IPS DF 4.7 (cell line): ENCODE data around the gene MAPRE2.

Source experiments
- DNase-seq: peaks from one replicate; pipeline ENCODE4 v3.0.0-alpha.2; 2013; ENCODE audit warnings: low spot score; ENCODE audit errors: extremely low read depth

MAPRE2 gene

GRCh38 chr18:35032113-35032512 is 9.1 kb upstream of the MAPRE2 start:
- DNase-seq = no peak

GRCh38 chr18:35038029-35038428 is 3.2 kb upstream of the MAPRE2 start:
- DNase-seq = no peak

GRCh38 chr18:35038881-35039491 is 2.2 kb upstream of the MAPRE2 start:
- DNase-seq = no peak

- no peak for DNase-seq
Observed at GRCh38 chr18:35040638-35040987, 600 bp upstream of the MAPRE2 start.

- no peak for DNase-seq
Observed at GRCh38 chr18:35041815-35042387, 688 bp downstream of the MAPRE2 start.

GRCh38 chr18:35042389-35043071 is 1.3 kb downstream of the MAPRE2 start:
- no peak for DNase-seq

GRCh38 chr18:35043207-35043606 is 2.0 kb downstream of the MAPRE2 start:
- no peak for DNase-seq

GRCh38 chr18:35045121-35045520 is 3.9 kb downstream of the MAPRE2 start:
- DNase-seq = no peak

- DNase-seq = no peak
Observed at GRCh38 chr18:35045806-35046205, 4.6 kb downstream of the MAPRE2 start.

- no peak for DNase-seq
Observed at GRCh38 chr18:35047697-35048292, 6.6 kb downstream of the MAPRE2 start.

GRCh38 chr18:35049111-35050027 is 8.2 kb downstream of the MAPRE2 start:
- no peak for DNase-seq

- DNase-seq = no peak
Observed at GRCh38 chr18:35050028-35050546, 8.9 kb downstream of the MAPRE2 start.

- no peak for DNase-seq
Observed at GRCh38 chr18:35050705-35051195, 9.5 kb downstream of the MAPRE2 start.

GRCh38 chr18:35051641-35052377 is 10.6 kb downstream of the MAPRE2 start:
- DNase-seq = no peak

GRCh38 chr18:35054401-35054800 is 13.2 kb downstream of the MAPRE2 start:
- DNase-seq = no peak

GRCh38 chr18:35055105-35055504 is 13.9 kb downstream of the MAPRE2 start:
- no peak for DNase-seq

- DNase-seq = no peak
Observed at GRCh38 chr18:35055726-35056125, 14.5 kb downstream of the MAPRE2 start.

GRCh38 chr18:35059280-35059927 is 18.2 kb downstream of the MAPRE2 start:
- no peak for DNase-seq

- no peak for DNase-seq
Observed at GRCh38 chr18:35060122-35060815, 19.1 kb downstream of the MAPRE2 start.
